Nephron progenitor cell (in vitro differentiated cells): ENCODE results near the gene TNN.

ENCODE experiments used
- DNase-seq: peaks from one replicate; pipeline ENCODE4 v3.0.0; 2021
- H3K27ac Mint-ChIP-seq: 2 replicates; pipeline ENCODE4 v1.8.0; 2021; ENCODE audit warnings: mild to moderate bottlenecking, moderate library complexity, mixed read lengths
- H3K27me3 Mint-ChIP-seq: 2 replicates; pipeline ENCODE4 v1.8.0; 2021; ENCODE audit warnings: mild to moderate bottlenecking, low read depth, mixed read lengths; ENCODE audit not compliant: poor library complexity
- H3K36me3 Mint-ChIP-seq: 2 replicates; pipeline ENCODE4 v1.8.0; 2021; ENCODE audit warnings: low read depth, mixed read lengths
- H3K4me1 Mint-ChIP-seq: 2 replicates; pipeline ENCODE4 v1.8.0; 2021; ENCODE audit warnings: mixed read lengths
- H3K4me3 Mint-ChIP-seq: 2 replicates; pipeline ENCODE4 v1.8.0; 2021; ENCODE audit warnings: mild to moderate bottlenecking, moderate library complexity, mixed read lengths
- H3K9me3 Mint-ChIP-seq: 2 replicates; pipeline ENCODE4 v1.8.0; 2021; ENCODE audit warnings: mild to moderate bottlenecking, moderate library complexity, mixed read lengths
- TF ChIP-seq, protein P1 (sequence below): fragments of 200-600 bp; sonication (generic); IDR thresholded peaks from 2 replicates; pipeline ENCODE4 v1.5.0; 2021; ENCODE audit warnings: antibody characterized with exemption

The TNN gene

GRCh38 chr1:175188936-175189335, 121.3 kb downstream of the TNN start:
- Mint-ChIP-seq H3K27me3 (peaks cover 98% of the 10 kb centered on the region), H3K4me3 (no peak overlapping the region), H3K27ac (no peak overlapping the region), H3K4me1 (peaks cover 8% of the 10 kb centered on the region), H3K9me3 (no peaks in the 10 kb centered on the region), H3K36me3 (no peaks in the 10 kb centered on the region)
- DNase-seq = no peak
- TF ChIP-seq, protein P1, sequence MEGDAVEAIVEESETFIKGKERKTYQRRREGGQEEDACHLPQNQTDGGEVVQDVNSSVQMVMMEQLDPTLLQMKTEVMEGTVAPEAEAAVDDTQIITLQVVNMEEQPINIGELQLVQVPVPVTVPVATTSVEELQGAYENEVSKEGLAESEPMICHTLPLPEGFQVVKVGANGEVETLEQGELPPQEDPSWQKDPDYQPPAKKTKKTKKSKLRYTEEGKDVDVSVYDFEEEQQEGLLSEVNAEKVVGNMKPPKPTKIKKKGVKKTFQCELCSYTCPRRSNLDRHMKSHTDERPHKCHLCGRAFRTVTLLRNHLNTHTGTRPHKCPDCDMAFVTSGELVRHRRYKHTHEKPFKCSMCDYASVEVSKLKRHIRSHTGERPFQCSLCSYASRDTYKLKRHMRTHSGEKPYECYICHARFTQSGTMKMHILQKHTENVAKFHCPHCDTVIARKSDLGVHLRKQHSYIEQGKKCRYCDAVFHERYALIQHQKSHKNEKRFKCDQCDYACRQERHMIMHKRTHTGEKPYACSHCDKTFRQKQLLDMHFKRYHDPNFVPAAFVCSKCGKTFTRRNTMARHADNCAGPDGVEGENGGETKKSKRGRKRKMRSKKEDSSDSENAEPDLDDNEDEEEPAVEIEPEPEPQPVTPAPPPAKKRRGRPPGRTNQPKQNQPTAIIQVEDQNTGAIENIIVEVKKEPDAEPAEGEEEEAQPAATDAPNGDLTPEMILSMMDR = no peak

GRCh38 chr1:175191659-175192058, 124.0 kb downstream of the TNN start:
- H3K27me3 Mint-ChIP-seq = peaks cover 99% of the 10 kb centered on the region
- H3K9me3 Mint-ChIP-seq = no peaks in the 10 kb centered on the region
- no peaks in the 10 kb centered on the region for H3K36me3 Mint-ChIP-seq
- peaks cover 8% of the 10 kb centered on the region for H3K4me1 Mint-ChIP-seq
- no peak overlapping the region for H3K27ac Mint-ChIP-seq
- H3K4me3 Mint-ChIP-seq = peak overlapping the region; percentile 88
- TF ChIP-seq, protein P1 = no peak
- DNase-seq = no peak

DNA sequence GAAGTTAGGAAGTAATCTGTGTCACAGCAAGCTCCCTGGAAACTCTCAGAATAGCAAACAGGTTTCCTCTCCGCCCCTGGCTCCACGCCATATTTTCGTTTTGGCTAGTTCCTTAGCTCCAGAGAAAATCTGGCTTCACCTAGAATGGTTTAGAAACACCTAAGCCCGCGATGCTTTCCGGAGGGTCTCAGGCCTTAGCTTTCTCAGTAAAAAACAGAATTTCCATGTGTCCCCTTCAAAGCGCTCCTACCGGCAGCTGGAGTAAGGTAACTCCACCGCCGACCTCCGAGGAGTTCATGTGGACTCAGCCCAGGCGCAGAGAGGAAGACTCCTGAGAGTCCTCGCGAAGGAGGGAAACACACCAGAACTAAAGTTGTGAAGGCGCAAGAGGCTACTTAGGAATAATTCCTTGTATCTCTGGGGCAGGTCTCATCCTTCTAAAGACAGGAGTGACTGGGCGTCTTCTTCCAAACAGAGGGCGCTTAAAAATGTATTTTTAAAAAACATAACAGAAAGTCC, 124.5 kb downstream of the TNN start:
- Mint-ChIP-seq H3K9me3 (no peaks in the 10 kb centered on the region), H3K4me3 (peak overlapping the region; percentile 88), H3K27me3 (peaks cover 98% of the 10 kb centered on the region), H3K36me3 (no peaks in the 10 kb centered on the region), H3K4me1 (peaks cover 8% of the 10 kb centered on the region), H3K27ac (no peak overlapping the region)
- peak; percentile 11 for DNase-seq
- TF ChIP-seq, protein P1 = no peak

- H3K27me3 Mint-ChIP-seq = peaks cover 98% of the 10 kb centered on the region
- no peaks in the 10 kb centered on the region for H3K36me3 Mint-ChIP-seq
These were observed 125.2 kb downstream of the TNN start, which contains the start of gene KIAA0040 for GRCh38 chr1:175192630-175193526. Gene KIAA0040 (minus strand): TSS chr1:175192776. CDS start chr1:175161013, 31,763 bp downstream.

GRCh38 chr1:175193527-175193910, 125.9 kb downstream of the TNN start:
- H3K27ac Mint-ChIP-seq = no peak overlapping the region
- H3K4me3 Mint-ChIP-seq = peak overlapping the region; percentile 88
- TF ChIP-seq, protein P1 = no peak
- peaks cover 8% of the 10 kb centered on the region for H3K4me1 Mint-ChIP-seq
- no peaks in the 10 kb centered on the region for H3K9me3 Mint-ChIP-seq
- H3K36me3 Mint-ChIP-seq = no peaks in the 10 kb centered on the region
- no peak for DNase-seq
- H3K27me3 Mint-ChIP-seq = peaks cover 91% of the 10 kb centered on the region

More at GRCh38 chr1:175192630-175193526, 125.2 kb downstream of the TNN start, which contains the start of gene KIAA0040:
- TF ChIP-seq, protein P1 = no peak
- Mint-ChIP-seq H3K4me3 (peak within 1 kb of the TSS; percentile 88), H3K4me1 (peaks cover 8% of the 10 kb centered on the region), H3K9me3 (no peaks in the 10 kb centered on the region), H3K27ac (no peak within 1 kb of the TSS)
- peak; percentile 72 for DNase-seq
